HepG2 (cell line): ENCODE measurements around the gene PLXNB2. TPM values are rescaled to one million over a fixed set of nuclear protein-coding genes. Genes with fewer than 3 reads are reported as not detected.
A peak's percentile ranks its signal among the peaks of the same experiment; 100 is the strongest.

Experiments
- ARNT2 ChIP-seq: sonication (generic); formaldehyde crosslinking; IDR thresholded peaks from 2 replicates; pipeline ENCODE4 v1.8.0; 2022; ENCODE audit warnings: mild to moderate bottlenecking, low read depth, missing genetic modification reagents, moderate library complexity
- CBFB ChIP-seq: sonication (generic); formaldehyde crosslinking; IDR thresholded peaks from 2 replicates; pipeline ENCODE4 v1.4.0; 2020; ENCODE audit warnings: missing genetic modification reagents
- HNRNPL ChIP-seq: fragments of 200-400 bp; formaldehyde crosslinking; IDR thresholded peaks from 2 replicates; pipeline ENCODE4 v1.6.1; 2017; ENCODE audit warnings: mild to moderate bottlenecking, low read depth, low read length
- RFX5 ChIP-seq: IDR thresholded peaks from 2 replicates; pipeline ENCODE4 v1.6.1; 2011; ENCODE audit warnings: low read depth, low read length, improper control_type of control experiment
- SRY ChIP-seq: sonication (generic); formaldehyde crosslinking; IDR thresholded peaks from 2 replicates; pipeline ENCODE4 v1.8.0; 2022; ENCODE audit warnings: mild to moderate bottlenecking, missing genetic modification reagents
- THAP11 ChIP-seq: IDR thresholded peaks from 2 replicates; pipeline ENCODE4 v1.6.1; 2016; ENCODE audit warnings: missing biosample characterization, missing genetic modification reagents
- THAP8 ChIP-seq: sonication (generic); formaldehyde crosslinking; IDR thresholded peaks from 2 replicates; pipeline ENCODE4 v1.5.1; 2020; ENCODE audit warnings: missing genetic modification reagents, mild to moderate bottlenecking, borderline replicate concordance
- YEATS4 ChIP-seq: sonication (generic); formaldehyde crosslinking; IDR thresholded peaks from 2 replicates; pipeline ENCODE4 v1.4.0; 2020; ENCODE audit warnings: missing genetic modification reagents, borderline replicate concordance
- ZBTB39 ChIP-seq: sonication (generic); formaldehyde crosslinking; IDR thresholded peaks from 2 replicates; pipeline ENCODE4 v1.5.0; 2020; ENCODE audit warnings: missing genetic modification reagents
- ZBTB40 ChIP-seq, 2 experiments: fragments of 450-650 bp in 1 of 2; sonication (generic) in 1 of 2; formaldehyde crosslinking in 1 of 2; IDR thresholded peaks; 2 replicates each; pipeline versions ENCODE4 v1.6.1 to v1.8.0; 2016 to 2022; ENCODE audit warnings: antibody characterized with exemption in 1 of 2, mild to moderate bottlenecking in 1 of 2, missing genetic modification reagents in 1 of 2
- ZBTB8A ChIP-seq: sonication (generic); formaldehyde crosslinking; IDR thresholded peaks from 2 replicates; pipeline ENCODE4 v1.4.0; 2020; ENCODE audit warnings: mild to moderate bottlenecking, low read depth, missing genetic modification reagents, borderline replicate concordance
- ZKSCAN1 ChIP-seq: fragments of 150-350 bp; IDR thresholded peaks from 2 replicates; pipeline ENCODE4 v1.6.1; 2014; ENCODE audit warnings: low read length
- ZNF639 ChIP-seq: conservative IDR thresholded peaks from 2 replicates; pipeline ENCODE4 v1.6.1; 2018; ENCODE audit warnings: missing genetic modification reagents
- ZNF790 ChIP-seq: sonication (generic); formaldehyde crosslinking; IDR thresholded peaks from 2 replicates; pipeline ENCODE4 v1.8.0; 2022; ENCODE audit warnings: missing genetic modification reagents, mild to moderate bottlenecking, borderline replicate concordance
- polyA plus RNA-seq, 8 experiments: library from polyadenylated mRNA; depleted of rRNA in 3 of 8; stranded (reverse) in 7 of 8; unstranded in 1 of 8; fragments of >200 nt; fragmentation: Illumina TruSeq in 4 of 8; extraction: Trizol in 4 of 8; gene quantifications; 2 replicates each; pipeline versions ENCODE4 v1.2.1 to v1.2.3, GENCODE V29; 2011 to 2016; ENCODE audit warnings: low read depth in 4 of 8, missing spikeins in 1 of 8, mixed read lengths in 1 of 8; ENCODE audit not compliant: insufficient read depth in 1 of 8
- total RNA-seq, 5 experiments: library from RNA; depleted of rRNA; stranded (reverse); fragments of >200 nt; fragmentation: Illumina TruSeq; extraction: Trizol; gene quantifications; 2 replicates each; pipeline ENCODE4 v1.2.3, GENCODE V29; 2016; ENCODE audit warnings: low read depth in 1 of 5

PLXNB2 gene
- total and polyA plus RNA-seq, 2 of the 13 experiments (the other 11 are each of a cell fraction or from before 2014, with no cell fraction given), result 32.6 to 68.9 TPM

GRCh38 chr22:50270666-50271394 lies 36.6 kb downstream of the PLXNB2 start (continued):
- TF ChIP-seq ZBTB40 (IDR thresholded peaks at IDR 0.05) (no peak), ZBTB40 (CRISPR knock-in tag; IDR thresholded peaks at IDR 0.05) (no peak), ZNF639 (CRISPR knock-in tag) (peak; percentile 73; the same call in 1 of the 2 replicates), CBFB (CRISPR knock-in tag) (no peak), SRY (CRISPR knock-in tag) (peak; percentile 90), ZBTB8A (CRISPR knock-in tag) (no peak), THAP11 (CRISPR knock-in tag) (peak; percentile 52; the same call in 1 of the 2 replicates), ZNF790 (CRISPR knock-in tag) (peak; percentile 64; the same call in 1 of the 2 replicates), YEATS4 (0 out of 2 replicates have a peak, but pooled peaks have one; percentile 15), ZKSCAN1 (no peak), HNRNPL (0 out of 2 replicates have a peak, but pooled peaks have one; percentile 5), ZBTB39 (CRISPR knock-in tag) (no peak), THAP8 (CRISPR knock-in tag) (no peak), ARNT2 (CRISPR knock-in tag) (peak; percentile 86), RFX5 (no peak)
